ENCODE data around the gene PCBP3.
"Not testable (repeated sequence)": the region's sequence is repeated elsewhere in the genome, so short reads cannot be mapped to it uniquely, and the experiment has no call there.

- TF ChIP-seq USF2 (IDR thresholded peaks at IDR 0.05; ENCODE audit: low read depth, low read length); USF2 (CRISPR knock-in tag; IDR thresholded peaks at IDR 0.05; ENCODE audit: borderline replicate concordance); GABPA (IDR thresholded peaks at IDR 0.05; ENCODE audit: low read depth, low read length); GABPA (CRISPR knock-in tag; IDR thresholded peaks at IDR 0.05; ENCODE audit: low read depth): not testable (repeated sequence)
Measured at GRCh38 chr21:45626127-45626526, 17.4 kb upstream of the PCBP3 start.

All from HepG2 (cell line).